Panc1 (cell line): ENCODE data around the gene FAM120B. TPM values are rescaled to one million over a fixed set of nuclear protein-coding genes. Genes with fewer than 3 reads are reported as not detected.

Experiments used
- ATAC-seq: fragments of 200-7000 bp; cut with Tn5 transposase; 2 replicates; pipeline ENCODE4 v1.9.1; 2020; ENCODE audit warnings: mild to moderate bottlenecking, moderate library complexity
- BruUV-seq: library from RNA; stranded (reverse); fragments of 400-500 nt; replicated peaks from 2 replicates; lab custom pipeline; 2021; lab: Mats Ljungman, UMichigan
- CTCF ChIA-PET: fragments of 300-600 bp; sonication (Branson Sonifier 250); formaldehyde crosslinking; loops from one replicate; lab custom pipeline; 2022; ENCODE audit warnings: antibody characterized with exemption; lab: Charles Lee
- POLR2A ChIA-PET: fragments of 300-600 bp; sonication (Branson Sonifier 250); formaldehyde crosslinking; loops from one replicate; lab custom pipeline; 2022; ENCODE audit warnings: antibody characterized with exemption; lab: Charles Lee
- DNase-seq: peaks from one replicate; pipeline ENCODE4 v3.0.0-alpha.2; 2010; ENCODE audit warnings: low read depth, low spot score
- H3K27ac ChIP-seq: 2 replicates; pipeline ENCODE4 v1.5.1; 2011; ENCODE audit warnings: mild to moderate bottlenecking, low read length, inconsistent platforms
- H3K27me3 ChIP-seq: fragments of 200-500 bp; sonication (Bioruptor generic); 2 replicates; pipeline ENCODE4 v1.6.0; 2014; ENCODE audit warnings: low read length, inconsistent platforms; ENCODE audit not compliant: control insufficient read depth, insufficient read depth
- H3K36me3 ChIP-seq: fragments of 200-500 bp; sonication (Bioruptor generic); 2 replicates; pipeline ENCODE4 v1.5.1; 2014; ENCODE audit warnings: inconsistent platforms, mild to moderate bottlenecking, low read length, moderate library complexity; ENCODE audit not compliant: control insufficient read depth, insufficient read depth
- H3K4me1 ChIP-seq: 2 replicates; pipeline ENCODE4 v1.5.1; 2011; ENCODE audit warnings: inconsistent platforms, mild to moderate bottlenecking, low read length, moderate library complexity; ENCODE audit not compliant: control insufficient read depth, insufficient read depth
- H3K4me3 ChIP-seq, 2 experiments: 2 replicates each; pipeline ENCODE4 v1.5.1; 2011 to 2012; ENCODE audit warnings: low read depth in 2 of 2, low read length in 2 of 2, mild to moderate bottlenecking in 2 of 2, inconsistent platforms in 1 of 2, moderate library complexity in 1 of 2
- H3K9me3 ChIP-seq: fragments of 200-500 bp; sonication (Bioruptor generic); 2 replicates; pipeline ENCODE4 v1.5.1; 2014; ENCODE audit warnings: low read depth, mild to moderate bottlenecking, inconsistent platforms, low read length, moderate library complexity; ENCODE audit not compliant: control insufficient read depth, insufficient read depth
- CTCF ChIP-seq: fragments of 450-650 bp; IDR thresholded peaks from 2 replicates; pipeline ENCODE4 v1.5.1; 2017; ENCODE audit warnings: mild to moderate bottlenecking
- POLR2AphosphoS5 ChIP-seq: IDR thresholded peaks from 2 replicates; pipeline ENCODE4 v1.6.1; 2012; ENCODE audit warnings: mild to moderate bottlenecking, low read depth, low read length, moderate library complexity
- REST ChIP-seq, 2 experiments: IDR thresholded peaks; 2 replicates each; pipeline ENCODE4 v1.6.1; 2011 to 2012; ENCODE audit warnings: low read depth in 2 of 2, control low read depth in 1 of 2, low read length in 1 of 2, mild to moderate bottlenecking in 1 of 2, moderate library complexity in 1 of 2; ENCODE audit not compliant: insufficient read depth in 1 of 2
- SIN3A ChIP-seq: IDR thresholded peaks from 2 replicates; pipeline ENCODE4 v1.6.1; 2012; ENCODE audit warnings: low read depth, mild to moderate bottlenecking, low read length, moderate library complexity, borderline replicate concordance; ENCODE audit not compliant: insufficient read depth
- TCF7L2 ChIP-seq: IDR thresholded peaks from 2 replicates; pipeline ENCODE4 v1.6.1; 2011; ENCODE audit warnings: mild to moderate bottlenecking, low read depth, low read length, inconsistent platforms
- in situ Hi-C: cut with HindIII; loops from 2 replicates; pipeline ENCODE4 v1.10.0; 2016; ENCODE audit warnings: low sequenced_read_pairs, low pct_unique_long_range_greater_than_20kb
- intact Hi-C: fragments of 100-400 bp; cut with micrococcal nuclease; formaldehyde crosslinking; loops from one replicate; pipeline ENCODE4 v1.10.0; 2022; ENCODE audit not compliant: unreplicated experiment
- total RNA-seq: library from RNA; stranded (reverse); gene quantifications from one replicate; pipeline ENCODE4 v1.2.1, GENCODE V29; 2021; ENCODE audit not compliant: unreplicated experiment

FAM120B gene
- total RNA-seq, 1 experiment from 2014 or later, result 38.0 TPM

DNA sequence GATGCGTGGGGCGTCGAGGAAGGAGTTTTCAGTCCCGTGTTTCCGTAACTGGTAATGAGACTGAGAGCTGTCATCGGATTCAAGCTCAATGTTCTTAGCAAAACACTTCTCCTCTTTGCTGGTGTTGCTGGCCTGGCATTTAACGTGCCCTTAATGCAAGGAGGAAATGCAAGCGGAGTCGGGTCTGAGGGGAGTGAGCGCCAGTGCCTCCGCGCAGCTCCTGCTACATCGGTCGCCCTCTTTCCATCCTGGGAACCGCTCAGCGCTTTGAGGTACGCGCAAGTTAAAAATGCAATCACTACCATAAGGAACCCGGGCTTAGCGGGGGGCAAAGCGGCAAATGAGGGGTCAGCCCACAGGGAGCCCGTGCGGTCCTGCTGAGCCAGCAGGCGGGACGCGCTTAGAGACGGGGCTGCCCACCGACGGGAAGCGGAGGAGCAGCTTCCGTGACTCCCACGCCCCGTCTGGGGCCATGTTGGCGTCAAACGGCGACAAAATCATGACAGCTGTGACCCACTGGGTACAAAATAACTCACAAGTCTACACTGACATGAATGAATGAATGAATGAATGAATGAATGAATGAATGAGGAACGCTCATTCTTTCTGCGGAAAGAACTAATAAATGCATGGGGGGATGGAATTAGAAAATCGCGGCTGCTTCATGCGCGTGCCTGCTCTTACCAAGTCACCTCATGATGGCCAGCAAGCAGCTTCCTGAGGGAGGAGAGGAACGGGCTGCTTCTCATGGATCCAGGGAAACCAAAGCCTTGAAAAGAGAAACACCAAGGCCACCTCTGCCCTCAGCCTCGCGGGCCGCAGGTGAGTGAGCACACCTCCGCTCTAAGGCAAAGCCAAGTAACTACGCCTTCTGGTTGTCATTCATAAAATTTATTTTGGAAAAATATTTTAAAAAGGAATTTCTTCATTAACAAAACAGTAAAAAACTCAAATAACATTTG, 24.9 kb upstream of the FAM120B start:
- peaks cover 10% of the 10 kb centered on the region for H3K4me1 ChIP-seq
- TF ChIP-seq SIN3A, result no peak
- TF ChIP-seq POLR2AphosphoS5, result no peak
- TF ChIP-seq TCF7L2, result no peak
- no peak for TF ChIP-seq CTCF
- no peak for TF ChIP-seq REST (IDR thresholded peaks at IDR 0.05; ENCODE audit: insufficient read depth in 1 of 2, low read depth in 2 of 2, low read length in 1 of 2)
- no peaks in the 10 kb centered on the region for H3K36me3 ChIP-seq
- BruUV-seq, result no TSS peak
- no peaks in the 10 kb centered on the region for H3K9me3 ChIP-seq
- H3K27ac ChIP-seq, result no peak overlapping the region
- ChIA-PET POLR2A (no interaction called here), CTCF (no interaction called here)
- H3K27me3 ChIP-seq, result 0 out of 2 replicates have a peak, but pooled peaks cover 2% of the 10 kb centered on the region
- DNase-seq (no peak), ATAC-seq (no peak)
- in situ Hi-C loops, result no loop called here
- intact Hi-C loops, result no loop called here
- H3K4me3 ChIP-seq, result peak overlapping the region in 1 of 2 experiments; percentile 93; a peak in 2 of 4 replicates

DNA sequence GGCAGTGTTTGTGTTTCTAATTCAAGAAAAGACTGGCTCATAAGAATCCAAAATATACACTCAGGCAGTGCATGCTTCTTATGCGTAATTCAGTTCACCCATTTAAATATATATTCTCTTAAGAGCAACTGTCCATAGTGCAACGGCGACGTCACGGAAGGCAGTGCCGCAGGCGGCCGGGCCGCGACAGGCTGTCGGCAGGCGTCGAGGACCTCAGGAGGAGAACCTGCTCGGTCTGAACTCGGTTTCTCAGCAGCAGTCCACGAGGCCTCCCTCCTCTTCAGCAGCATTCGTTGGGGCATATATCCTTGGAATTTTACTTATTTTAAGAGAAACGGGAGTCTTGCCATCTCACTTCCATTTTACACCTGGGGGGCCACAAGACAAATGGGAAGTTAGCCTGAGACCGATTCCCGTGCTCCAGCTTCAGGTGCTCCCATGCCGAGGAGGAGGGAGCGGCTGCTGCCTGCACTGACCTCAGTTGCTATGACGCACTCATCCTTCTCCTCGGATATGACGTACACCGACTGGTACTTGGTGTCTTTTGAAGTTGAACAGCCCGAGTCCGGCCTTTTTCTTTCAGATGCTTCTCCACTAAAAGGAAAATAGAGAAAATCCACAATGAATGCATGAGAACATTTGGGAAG, 23.9 kb upstream of the FAM120B start:
- H3K36me3 ChIP-seq, result no peaks in the 10 kb centered on the region
- peaks cover 10% of the 10 kb centered on the region for H3K4me1 ChIP-seq
- no peak overlapping the region for H3K4me3 ChIP-seq
- intact Hi-C loops (no loop called here), in situ Hi-C loops (no loop called here)
- ChIA-PET POLR2A (no interaction called here), CTCF (no interaction called here)
- 0 out of 2 replicates have a peak, but pooled peaks cover 2% of the 10 kb centered on the region for H3K27me3 ChIP-seq
- DNase-seq (no peak), ATAC-seq (no peak)
- no peak overlapping the region for H3K27ac ChIP-seq
- TF ChIP-seq REST (IDR thresholded peaks at IDR 0.05; ENCODE audit: insufficient read depth in 1 of 2, low read depth in 2 of 2, low read length in 1 of 2) (no peak), TCF7L2 (no peak), POLR2AphosphoS5 (no peak), CTCF (no peak), SIN3A (no peak)
- BruUV-seq, result no TSS peak
- H3K9me3 ChIP-seq, result no peaks in the 10 kb centered on the region
